ENCODE measurements around the gene FAM185A. TPM values are rescaled to one million over a fixed set of nuclear protein-coding genes. Genes with fewer than 3 reads are reported as not detected.

FAM185A gene
- total RNA-seq, 3 donors from 2014 or later: 9.1 to 12.9 (median 10.3) TPM

Other genes starting within 250 kb of the FAM185A start
- gene RASA4B, start 231.2 kb upstream of the FAM185A start, total RNA-seq: 10 to 100 TPM; 20.0 to 50.1 (median 35.7) TPM
- gene UPK3BL2, start 205.3 kb upstream of the FAM185A start, total RNA-seq: 1 to 10 TPM; 4.7 to 8.5 (median 7.9) TPM
- gene SPDYE2, start 197.8 kb upstream of the FAM185A start, total RNA-seq: not detected
- gene POLR2J3, start 176.4 kb upstream of the FAM185A start, total RNA-seq: 10 to 100 TPM; 19.6 to 28.5 (median 20.0) TPM
- 10 to 100 TPM; 43.7 to 58.3 (median 47.4) TPM for gene RASA4, start 132.2 kb upstream of the FAM185A start, total RNA-seq
- gene UPK3BL1, start 106.2 kb upstream of the FAM185A start, total RNA-seq: 10 to 100 TPM; 11.3 to 22.0 (median 12.7) TPM
- gene SPDYE2B, start 98.7 kb upstream of the FAM185A start, total RNA-seq: not detected
- 1 to 10 TPM; 5.8 to 8.5 (median 6.1) TPM for gene POLR2J2, start 77.3 kb upstream of the FAM185A start, total RNA-seq
- under 1 TPM in 1 of 3 donors, not detected in 2; 0.14 TPM for gene LRRC17, start 164.0 kb downstream of the FAM185A start, total RNA-seq